Adrenal gland (tissue), 12 donors: Measurements from ENCODE around the gene QRICH2. TPM values are rescaled to one million over a fixed set of nuclear protein-coding genes. Genes with fewer than 3 reads are reported as not detected.

Experiments used
- DNase-seq, 7 donors: peaks; one replicate each; pipeline ENCODE4 v3.0.0-alpha.2; 2019 to 2020
- H3K27ac ChIP-seq, 5 donors: fragments of 200-600 bp; sonication (generic) in 4 of 5; 1 replicate in 3 of 5; 2 replicates in 2 of 5; pipeline versions ENCODE4 v1.5.1 to v1.8.0; 2016 to 2020; ENCODE audit warnings: mild to moderate bottlenecking in 1 of 5
- H3K27me3 ChIP-seq: fragments of 200-600 bp; 2 replicates; pipeline ENCODE4 v1.8.0; 2021
- H3K36me3 ChIP-seq, 2 donors: fragments of 200-600 bp; replicated peaks in 1 of 2; 1 replicate in 1 of 2; 2 replicates in 1 of 2; pipeline versions ENCODE4 v1.5.1 to v1.8.0; 2018 to 2022
- H3K4me1 ChIP-seq, 2 donors: fragments of 200-600 bp; replicated peaks in 1 of 2; 1 replicate in 1 of 2; 2 replicates in 1 of 2; pipeline versions ENCODE4 v1.5.1 to v1.8.0; 2018 to 2021
- H3K4me3 ChIP-seq, 4 donors: fragments of 200-600 bp; sonication (generic) in 3 of 4; one replicate each; pipeline ENCODE4 v1.5.1; 2016 to 2018
- H3K9me3 ChIP-seq, 3 donors: fragments of 200-600 bp; sonication (generic) in 1 of 3; replicated peaks in 1 of 3; 1 replicate in 2 of 3; 2 replicates in 1 of 3; pipeline versions ENCODE4 v1.5.1 to v1.8.0; 2016 to 2021
- POLR2A ChIP-seq, 2 donors: fragments of 450-650 bp; IDR thresholded peaks; one replicate each; pipeline ENCODE4 v1.6.1; 2017; ENCODE audit warnings: antibody characterized with exemption in 2 of 2, mild to moderate bottlenecking in 2 of 2, moderate library complexity in 1 of 2
- WGBS, 4 donors: extraction: QIAGEN DNeasy Blood & Tissue Kit in 2 of 4; methylation state at CpG; one replicate each; pipeline versions ENCODE4 v1.1.5 to v1.1.7; 2013 to 2017; 5-methylcytosine and 5-hydroxymethylcytosine counted together
- intact Hi-C, 2 donors: fragments of 100-400 bp; cut with DNase I; formaldehyde crosslinking; loops; one replicate each; pipeline versions ENCODE4 v1.14.1 to v1.15.0; 2022 to 2023
- polyA plus RNA-seq, 3 donors: library from polyadenylated mRNA; stranded (reverse); fragments of 200-250 nt in 2 of 3; fragments of 350-450 nt in 1 of 3; fragmentation: Illumina TruSeq in 1 of 3; extraction: RNeasy Lipid Tissue Mini Kit (QIAGEN cat#74804) in 1 of 3; gene quantifications; one replicate each; pipeline ENCODE4 v1.2.3, GENCODE V29; 2013 to 2014
- total RNA-seq, 9 donors: library from RNA; depleted of rRNA in 4 of 9; stranded (reverse); fragments of >200 nt in 4 of 9; fragments of 120-200 nt in 1 of 9; fragmentation: NEBNext Ultra II Directional in 1 of 9; extraction: Animal tissue kit (Norgen Biotek cat#: 25700) in 1 of 9; gene quantifications; one replicate each; pipeline versions ENCODE4 v1.1.0 to v1.2.4, GENCODE V29; 2013 to 2023
- TF ChIP-seq, protein P1 (sequence below), 6 experiments: fragments of 450-650 bp in 4 of 6; fragments of 200-600 bp in 2 of 6; sonication (generic) in 1 of 6; IDR thresholded peaks; 1 replicate in 5 of 6; 2 replicates in 1 of 6; pipeline versions ENCODE4 v1.5.1 to v1.8.0; 2016 to 2021; ENCODE audit warnings: antibody characterized with exemption in 6 of 6, mild to moderate bottlenecking in 2 of 6, moderate library complexity in 1 of 6
- donor health status: healthy with polysubstance abuse.
- donor health status: Bipolar disorder and iron deficiency.
- donor health status: DM: yes; HTN: yes; CAD: no.
- donor health status: DM: no; HTN: no; CAD: no.
- donor health status: DM: no; HTN: no; CAD: no.
- donor health status: DM: yes; HTN: yes; CAD: no.

Gene QRICH2
- total and polyA plus RNA-seq, 12 donors, result 0.09 to 14.2 (median 1.4) TPM

DNA sequence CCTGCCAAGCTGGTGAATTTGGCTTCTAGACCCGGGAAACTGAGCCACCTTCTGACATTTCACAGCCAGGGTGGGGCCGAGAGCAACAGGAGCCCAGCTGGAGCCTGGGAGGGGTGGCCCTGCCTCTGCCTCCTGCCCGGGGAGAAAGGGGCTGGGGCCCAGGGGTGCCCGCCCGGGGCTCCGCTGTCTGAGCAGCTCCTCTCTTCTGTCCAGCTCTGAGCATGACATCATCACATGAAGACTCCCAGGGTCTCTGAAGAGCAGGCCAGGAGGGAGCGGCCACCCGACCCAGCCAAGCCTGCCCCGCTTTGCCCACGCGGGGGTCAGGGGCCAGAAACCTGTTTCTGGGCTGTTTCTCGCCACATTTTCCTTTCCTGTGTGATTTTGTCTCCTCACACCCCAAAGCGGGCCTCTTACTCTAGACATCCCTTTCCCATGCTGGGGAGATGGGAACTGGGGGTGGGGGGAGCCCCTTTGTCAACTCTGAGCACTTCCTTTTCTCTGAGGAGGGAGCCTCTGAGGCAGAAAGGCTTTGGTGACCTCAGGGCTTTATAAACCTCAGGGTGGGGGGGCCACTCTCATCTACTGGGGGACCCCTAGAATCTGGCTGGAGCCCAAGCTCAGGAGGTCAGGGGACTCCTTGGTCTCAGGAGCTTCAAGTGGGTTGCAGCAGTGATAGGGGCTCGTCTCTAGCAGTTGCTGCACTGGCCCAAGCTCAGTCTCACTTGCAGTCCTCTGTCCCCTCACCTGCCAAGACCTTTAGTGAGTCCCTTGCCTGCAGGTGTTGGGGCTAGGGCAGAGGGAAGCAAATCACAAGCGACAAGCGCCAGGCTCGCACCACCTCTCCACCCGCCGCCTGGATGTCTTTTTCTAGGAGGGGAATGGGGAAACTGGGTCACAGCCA lies 35.3 kb downstream of the QRICH2 start:
- TF ChIP-seq, protein P1, sequence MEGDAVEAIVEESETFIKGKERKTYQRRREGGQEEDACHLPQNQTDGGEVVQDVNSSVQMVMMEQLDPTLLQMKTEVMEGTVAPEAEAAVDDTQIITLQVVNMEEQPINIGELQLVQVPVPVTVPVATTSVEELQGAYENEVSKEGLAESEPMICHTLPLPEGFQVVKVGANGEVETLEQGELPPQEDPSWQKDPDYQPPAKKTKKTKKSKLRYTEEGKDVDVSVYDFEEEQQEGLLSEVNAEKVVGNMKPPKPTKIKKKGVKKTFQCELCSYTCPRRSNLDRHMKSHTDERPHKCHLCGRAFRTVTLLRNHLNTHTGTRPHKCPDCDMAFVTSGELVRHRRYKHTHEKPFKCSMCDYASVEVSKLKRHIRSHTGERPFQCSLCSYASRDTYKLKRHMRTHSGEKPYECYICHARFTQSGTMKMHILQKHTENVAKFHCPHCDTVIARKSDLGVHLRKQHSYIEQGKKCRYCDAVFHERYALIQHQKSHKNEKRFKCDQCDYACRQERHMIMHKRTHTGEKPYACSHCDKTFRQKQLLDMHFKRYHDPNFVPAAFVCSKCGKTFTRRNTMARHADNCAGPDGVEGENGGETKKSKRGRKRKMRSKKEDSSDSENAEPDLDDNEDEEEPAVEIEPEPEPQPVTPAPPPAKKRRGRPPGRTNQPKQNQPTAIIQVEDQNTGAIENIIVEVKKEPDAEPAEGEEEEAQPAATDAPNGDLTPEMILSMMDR (IDR thresholded peaks at IDR 0.05), result no peak
- Histone ChIP-seq H3K9me3 (no peaks in the 10 kb centered on the region), H3K27me3 (no peaks in the 10 kb centered on the region), H3K4me3 (peak overlapping the region in 1 of 4 donors; percentile 60), H3K4me1 (peaks cover 6 to 35% of the 10 kb centered on the region in 2 donors), H3K36me3 (peaks cover 0 to 5% of the 10 kb centered on the region in 2 donors), H3K27ac (peak overlapping the region in 2 of 5 donors; percentile 59 to 64)
- WGBS, 4 donors, result 65 to 85% (median 72%) methylated on average over 11 to 19 of the region's 19 CpGs
- no peak for DNase-seq
- intact Hi-C loops, result no loop called here

DNA sequence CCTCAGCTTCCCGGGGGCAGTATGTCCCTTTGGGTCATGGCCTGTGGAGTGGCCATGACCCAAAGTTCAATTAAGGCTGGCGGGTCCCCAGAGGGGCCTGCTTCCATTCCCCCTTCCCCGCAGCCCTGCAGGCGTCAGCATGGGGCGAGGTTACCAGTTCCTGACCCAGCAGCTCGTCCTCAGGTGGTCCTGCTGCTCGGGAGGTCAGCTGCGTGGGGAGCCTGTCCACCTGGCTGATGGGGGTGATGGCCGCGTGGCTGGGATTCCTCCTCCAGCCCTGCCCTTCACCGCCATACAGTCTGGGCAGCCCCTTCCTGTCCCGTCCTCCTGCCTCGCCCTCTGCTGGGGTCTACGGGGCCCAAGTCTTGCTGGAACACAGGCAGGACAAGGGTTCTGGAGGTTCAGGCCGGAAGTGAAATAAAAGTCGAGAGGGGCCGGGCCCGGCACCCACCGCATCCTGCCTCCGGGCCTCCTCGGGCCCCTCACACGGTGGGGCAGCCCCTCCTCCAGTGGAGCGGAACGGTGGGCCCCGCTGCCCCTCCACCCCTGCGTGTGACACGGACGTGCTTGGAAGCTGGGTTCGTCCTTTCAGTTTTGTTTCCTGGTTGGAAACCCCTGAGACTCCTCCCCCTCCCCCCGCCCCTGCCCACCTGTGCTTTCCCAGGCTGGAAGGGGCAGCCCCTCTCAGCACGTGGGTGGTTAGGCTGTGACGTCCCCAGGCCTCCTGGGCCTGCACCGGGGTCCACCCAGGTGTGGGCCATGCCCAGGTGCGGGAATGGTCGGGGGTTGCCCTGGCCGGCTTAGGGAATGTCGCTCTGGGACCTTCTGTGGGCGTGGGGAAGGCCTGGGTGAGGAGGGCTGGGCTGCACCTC lies 36.2 kb downstream of the QRICH2 start:
- no peaks in the 10 kb centered on the region for H3K9me3 ChIP-seq
- DNase-seq, result peak in 1 of 7 donors; percentile 13
- H3K27me3 ChIP-seq, result no peaks in the 10 kb centered on the region
- 16 to 38% (median 21%) methylated on average over 6 to 38 of the region's 38 CpGs for WGBS, 4 donors
- H3K36me3 ChIP-seq, result peaks cover 0 to 5% of the 10 kb centered on the region in 2 donors
- intact Hi-C loops, result no loop called here
- peak overlapping the region in 2 of 5 donors; percentile 59 to 64 for H3K27ac ChIP-seq
- peaks cover 9 to 44% of the 10 kb centered on the region in 2 donors for H3K4me1 ChIP-seq
- no peak for TF ChIP-seq POLR2A (IDR thresholded peaks at IDR 0.05)
- TF ChIP-seq, protein P1 (IDR thresholded peaks at IDR 0.05), result no peak
- H3K4me3 ChIP-seq, result peak overlapping the region in 1 of 4 donors; percentile 60

DNA sequence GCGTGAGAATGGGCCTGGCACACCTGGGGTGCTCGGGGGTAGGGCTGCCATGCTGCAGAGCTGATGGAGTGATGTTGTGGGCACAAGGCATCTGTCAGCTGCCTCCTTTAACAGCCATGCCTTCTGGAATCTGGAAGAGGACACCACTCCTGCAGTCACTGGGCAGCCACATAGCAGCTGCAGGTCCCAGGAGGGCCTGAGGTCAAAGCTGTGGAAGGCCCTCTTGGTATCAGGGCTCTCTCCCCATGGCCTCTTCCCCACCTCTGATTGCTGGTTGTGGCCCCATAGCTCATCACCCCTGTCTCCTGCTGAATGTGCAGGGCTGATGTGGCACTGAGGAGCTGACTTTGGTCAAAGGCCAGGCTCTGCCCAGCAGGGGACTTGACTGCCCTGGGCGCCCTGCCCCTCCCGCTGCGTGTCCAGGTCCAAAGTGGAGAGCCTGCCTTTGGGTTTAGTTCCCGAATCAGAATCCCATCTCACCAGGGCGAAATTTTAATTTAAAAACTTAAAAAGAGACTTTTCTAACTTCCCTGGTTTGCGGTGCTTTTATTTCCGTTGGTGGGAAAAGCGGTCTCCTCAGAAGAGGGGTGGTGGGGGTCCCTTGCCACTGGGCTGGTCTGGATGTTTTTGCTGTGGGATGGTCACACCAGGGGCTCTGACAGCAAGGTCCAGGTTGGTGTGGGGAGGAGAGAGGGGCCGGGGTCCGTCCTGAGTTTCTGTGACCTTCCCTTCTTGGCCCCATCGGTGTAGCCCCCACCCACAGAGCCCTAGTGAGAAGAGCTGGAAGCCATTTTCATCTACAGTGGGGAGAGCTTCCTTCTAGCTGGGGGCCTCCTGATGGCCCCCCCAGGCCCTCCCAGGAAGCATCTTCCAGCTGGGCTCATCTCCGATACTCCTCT lies 37.1 kb downstream of the QRICH2 start:
- Histone ChIP-seq H3K27ac (peak overlapping the region in 1 of 5 donors; percentile 59), H3K27me3 (no peaks in the 10 kb centered on the region), H3K4me3 (peak overlapping the region in 1 of 4 donors; percentile 60), H3K9me3 (no peaks in the 10 kb centered on the region), H3K4me1 (peaks cover 11 to 50% of the 10 kb centered on the region in 2 donors), H3K36me3 (peaks cover 0 to 5% of the 10 kb centered on the region in 2 donors)
- TF ChIP-seq, protein P1 (IDR thresholded peaks at IDR 0.05), result no peak
- no peak for TF ChIP-seq POLR2A (IDR thresholded peaks at IDR 0.05)
- intact Hi-C loops, result no loop called here
- WGBS, 4 donors, result 83 to 90% (median 87%) methylated on average over 13 to 14 of the region's 14 CpGs
- DNase-seq, result no peak
